Cardiac septum (tissue), 1 donor: Measurements from ENCODE around the gene PSMG1. TPM values are rescaled to one million over a fixed set of nuclear protein-coding genes. Genes with fewer than 3 reads are reported as not detected.

ENCODE experiments used
- DNase-seq: peaks from one replicate; pipeline ENCODE4 v3.0.0-alpha.2; 2020; ENCODE audit warnings: low spot score
- intact Hi-C: fragments of 100-400 bp; cut with DNase I; formaldehyde crosslinking; loops from one replicate; pipeline ENCODE4 v1.14.0; 2022
- total RNA-seq: library from RNA; stranded (reverse); fragmentation: NEBNext Ultra II Directional; extraction: Animal tissue kit (Norgen Biotek cat#: 25700); gene quantifications from one replicate; pipeline ENCODE4 v1.2.1, GENCODE V29; 2021
- donor health status: DM: no; HTN: no; CAD: no.

The PSMG1 gene
- total RNA-seq, 1 donor from 2014 or later = 27.7 TPM

GRCh38 chr21:39193380-39193779 is 10.1 kb upstream of the PSMG1 start:
- intact Hi-C loops = no loop called here
- DNase-seq = no peak

GRCh38 chr21:39189857-39190604 is 6.8 kb upstream of the PSMG1 start:
- no peak for DNase-seq
- intact Hi-C loops = loop anchor here (10.0 kb wide), 1 partner anchor 195 kb away; a partner anchor contains a TSS

GRCh38 chr21:39188521-39189139 is 5.4 kb upstream of the PSMG1 start:
- intact Hi-C loops = loop anchor here (10.0 kb wide), 1 partner anchor 196 kb away; a partner anchor contains a TSS

GRCh38 chr21:39187141-39187540 is 3.9 kb upstream of the PSMG1 start:
- intact Hi-C loops = loop anchor here (10.0 kb wide), 1 partner anchor 198 kb away; a partner anchor contains a TSS
- no peak for DNase-seq

More at GRCh38 chr21:39188521-39189139, 5.4 kb upstream of the PSMG1 start:
- DNase-seq = no peak

- intact Hi-C loops = loop anchor here (10.0 kb wide), 1 partner anchor 198 kb away; a partner anchor contains a TSS
- no peak for DNase-seq
Observed at GRCh38 chr21:39186676-39187075, 3.4 kb upstream of the PSMG1 start.

- intact Hi-C loops = loop anchor here (10.0 kb wide), 1 partner anchor 200 kb away; a partner anchor contains a TSS
- DNase-seq = no peak
Observed at GRCh38 chr21:39185157-39185556, 1.9 kb upstream of the PSMG1 start.

GRCh38 chr21:39184050-39184980 is 1.1 kb upstream of the PSMG1 start:
- intact Hi-C loops = loop anchor here (10.0 kb wide), 1 partner anchor 200 kb away; a partner anchor contains a TSS

GRCh38 chr21:39182484-39183271 is 573 bp downstream of the PSMG1 start:
- intact Hi-C loops = loop anchor here (10.0 kb wide), 1 partner anchor 202 kb away; a partner anchor contains a TSS
- no peak for DNase-seq

More at GRCh38 chr21:39184050-39184980, 1.1 kb upstream of the PSMG1 start:
- DNase-seq = no peak

GRCh38 chr21:39182016-39182415 is 1.2 kb downstream of the PSMG1 start:
- intact Hi-C loops = loop anchor here (10.0 kb wide), 1 partner anchor 203 kb away; a partner anchor contains a TSS
- no peak for DNase-seq

- DNase-seq = no peak
- intact Hi-C loops = loop anchor here (10.0 kb wide), 1 partner anchor 203 kb away; a partner anchor contains a TSS
Observed at GRCh38 chr21:39181205-39181818, 1.9 kb downstream of the PSMG1 start.

- intact Hi-C loops = loop anchor here (10.0 kb wide), 1 partner anchor 204 kb away; a partner anchor contains a TSS
- no peak for DNase-seq
Observed at GRCh38 chr21:39180429-39181019, 2.7 kb downstream of the PSMG1 start.

- intact Hi-C loops = no loop called here
- DNase-seq = no peak
Observed at GRCh38 chr21:39178421-39178820, 4.8 kb downstream of the PSMG1 start.

- DNase-seq = no peak
- intact Hi-C loops = no loop called here
Observed at GRCh38 chr21:39176271-39176709, 7.0 kb downstream of the PSMG1 start.

GRCh38 chr21:39175665-39176064 is 7.6 kb downstream of the PSMG1 start:
- intact Hi-C loops = no loop called here

GRCh38 chr21:39175154-39175553 is 8.1 kb downstream of the PSMG1 start:
- intact Hi-C loops = no loop called here
- no peak for DNase-seq

More at GRCh38 chr21:39175665-39176064, 7.6 kb downstream of the PSMG1 start:
- DNase-seq = no peak

GRCh38 chr21:39173716-39174680 is 9.3 kb downstream of the PSMG1 start:
- intact Hi-C loops = no loop called here
- DNase-seq = no peak

GRCh38 chr21:39169906-39170305 is 13.3 kb downstream of the PSMG1 start:
- intact Hi-C loops = no loop called here
- DNase-seq = no peak
